H1 (cell line): Measurements from ENCODE around the gene PRAMEF4.

Experiments used
- ATF2 ChIP-seq: IDR thresholded peaks from 2 replicates; pipeline ENCODE4 v1.6.1; 2012; ENCODE audit warnings: low read length, inconsistent platforms
- BACH1 ChIP-seq: IDR thresholded peaks from 2 replicates; pipeline ENCODE4 v1.6.1; 2012; ENCODE audit warnings: low read length, improper control_type of control experiment
- CREB1 ChIP-seq: IDR thresholded peaks from 2 replicates; pipeline ENCODE4 v1.6.1; 2012; ENCODE audit warnings: inconsistent platforms
- EP300 ChIP-seq, 2 experiments: IDR thresholded peaks; 1 replicate in 1 of 2; 2 replicates in 1 of 2; pipeline ENCODE4 v1.6.1; 2011 to 2012; ENCODE audit warnings: low read depth in 2 of 2, low read length in 2 of 2, mild to moderate bottlenecking in 2 of 2, borderline replicate concordance in 1 of 2, inconsistent platforms in 1 of 2, moderate library complexity in 1 of 2
- FOSL1 ChIP-seq: IDR thresholded peaks from 2 replicates; pipeline ENCODE4 v1.6.1; 2011; ENCODE audit warnings: mild to moderate bottlenecking, low read depth, low read length, moderate library complexity; ENCODE audit not compliant: insufficient read depth
- JUN ChIP-seq: IDR thresholded peaks from 2 replicates; pipeline ENCODE4 v1.6.1; 2011; ENCODE audit warnings: low read depth, mild to moderate bottlenecking, improper control_type of control experiment, low read length
- KDM5A ChIP-seq: fragments of 200-600 bp; IDR thresholded peaks from 2 replicates; pipeline ENCODE4 v1.7.1; 2012; ENCODE audit warnings: mild to moderate bottlenecking, low read length, inconsistent platforms, mixed read lengths
- POLR2A ChIP-seq, 2 experiments: IDR thresholded peaks; 1 replicate in 1 of 2; 2 replicates in 1 of 2; pipeline ENCODE4 v1.6.1; 2011; ENCODE audit warnings: low read depth in 2 of 2, low read length in 2 of 2, mild to moderate bottlenecking in 2 of 2; ENCODE audit errors: control extremely low read depth in 1 of 2
- POLR2AphosphoS5 ChIP-seq: IDR thresholded peaks from 2 replicates; pipeline ENCODE4 v1.6.1; 2011; ENCODE audit warnings: low read depth, low read length
- RAD21 ChIP-seq, 2 experiments: IDR thresholded peaks in 1 of 2; conservative IDR thresholded peaks in 1 of 2; 2 replicates each; pipeline ENCODE4 v1.6.1; 2011; ENCODE audit warnings: low read depth in 2 of 2, low read length in 2 of 2, improper control_type of control experiment in 1 of 2, inconsistent platforms in 1 of 2, mild to moderate bottlenecking in 1 of 2, moderate library complexity in 1 of 2
- RXRA ChIP-seq: IDR thresholded peaks from 2 replicates; pipeline ENCODE4 v1.6.1; 2011; ENCODE audit warnings: low read depth, mild to moderate bottlenecking, low read length, moderate library complexity; ENCODE audit not compliant: insufficient read depth
- SIN3A ChIP-seq, 2 experiments: IDR thresholded peaks in 1 of 2; conservative IDR thresholded peaks in 1 of 2; 2 replicates each; pipeline ENCODE4 v1.6.1; 2011 to 2012; ENCODE audit warnings: low read length in 2 of 2, improper control_type of control experiment in 1 of 2, low read depth in 1 of 2, mild to moderate bottlenecking in 1 of 2
- TF ChIP-seq, protein P1 (sequence below), 3 experiments: IDR thresholded peaks; 1 replicate in 2 of 3; 2 replicates in 1 of 3; pipeline versions ENCODE4 v1.5.1 to v1.6.1; 2011; ENCODE audit warnings: low read length in 3 of 3, mild to moderate bottlenecking in 3 of 3, inconsistent platforms in 2 of 3, low read depth in 1 of 3, moderate library complexity in 1 of 3; ENCODE audit not compliant: insufficient read depth in 1 of 3; ENCODE audit errors: control extremely low read depth in 1 of 3

DNA sequence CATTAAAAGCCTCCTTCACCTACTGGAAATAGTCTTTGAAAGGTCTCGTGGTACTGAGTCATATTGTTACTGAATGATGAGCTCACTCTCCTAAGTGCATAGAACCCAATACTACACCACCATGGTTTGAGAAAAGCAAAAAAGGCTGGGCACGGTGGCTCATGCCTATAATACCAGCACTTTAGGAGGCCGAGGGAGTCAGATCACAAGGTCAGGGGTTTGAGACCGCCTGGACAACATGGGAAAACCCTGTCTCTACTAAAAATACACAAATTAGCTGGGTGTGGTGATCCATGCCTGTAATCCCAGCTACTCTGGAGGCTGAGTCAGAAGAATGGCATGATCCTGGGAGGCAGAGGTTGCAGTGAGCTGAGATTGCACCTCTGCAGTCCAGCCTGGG is 34.2 kb downstream of the PRAMEF4 start:
- TF ChIP-seq, protein P1, sequence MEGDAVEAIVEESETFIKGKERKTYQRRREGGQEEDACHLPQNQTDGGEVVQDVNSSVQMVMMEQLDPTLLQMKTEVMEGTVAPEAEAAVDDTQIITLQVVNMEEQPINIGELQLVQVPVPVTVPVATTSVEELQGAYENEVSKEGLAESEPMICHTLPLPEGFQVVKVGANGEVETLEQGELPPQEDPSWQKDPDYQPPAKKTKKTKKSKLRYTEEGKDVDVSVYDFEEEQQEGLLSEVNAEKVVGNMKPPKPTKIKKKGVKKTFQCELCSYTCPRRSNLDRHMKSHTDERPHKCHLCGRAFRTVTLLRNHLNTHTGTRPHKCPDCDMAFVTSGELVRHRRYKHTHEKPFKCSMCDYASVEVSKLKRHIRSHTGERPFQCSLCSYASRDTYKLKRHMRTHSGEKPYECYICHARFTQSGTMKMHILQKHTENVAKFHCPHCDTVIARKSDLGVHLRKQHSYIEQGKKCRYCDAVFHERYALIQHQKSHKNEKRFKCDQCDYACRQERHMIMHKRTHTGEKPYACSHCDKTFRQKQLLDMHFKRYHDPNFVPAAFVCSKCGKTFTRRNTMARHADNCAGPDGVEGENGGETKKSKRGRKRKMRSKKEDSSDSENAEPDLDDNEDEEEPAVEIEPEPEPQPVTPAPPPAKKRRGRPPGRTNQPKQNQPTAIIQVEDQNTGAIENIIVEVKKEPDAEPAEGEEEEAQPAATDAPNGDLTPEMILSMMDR (IDR thresholded peaks at IDR 0.05; ENCODE audit: control extremely low read depth in 1 of 3, insufficient read depth in 1 of 3, low read depth in 1 of 3, low read length in 3 of 3), result no peak
- TF ChIP-seq RAD21 (IDR thresholded peaks at IDR 0.05 in 1 of 2, conservative IDR thresholded peaks at IDR 0.05 in 1 of 2; ENCODE audit: low read depth in 2 of 2, low read length in 2 of 2), result no peak
- TF ChIP-seq CREB1, result no peak
- TF ChIP-seq RXRA, result no peak
- TF ChIP-seq EP300 (IDR thresholded peaks at IDR 0.05; ENCODE audit: borderline replicate concordance in 1 of 2, low read depth in 2 of 2, low read length in 2 of 2), result no peak
- no peak for TF ChIP-seq FOSL1
- no peak for TF ChIP-seq JUN
- no peak for TF ChIP-seq POLR2A (IDR thresholded peaks at IDR 0.05; ENCODE audit: control extremely low read depth in 1 of 2, low read depth in 2 of 2, low read length in 2 of 2)
- TF ChIP-seq KDM5A, result no peak
- TF ChIP-seq SIN3A (conservative IDR thresholded peaks at IDR 0.05 in 1 of 2, IDR thresholded peaks at IDR 0.05 in 1 of 2; ENCODE audit: low read depth in 1 of 2, low read length in 2 of 2), result no peak
- no peak for TF ChIP-seq BACH1
- no peak for TF ChIP-seq POLR2AphosphoS5
- no peak for TF ChIP-seq ATF2
